B cell (primary cell): ENCODE measurements around the gene NLGN1. TPM values are rescaled to one million over a fixed set of nuclear protein-coding genes. Genes with fewer than 3 reads are reported as not detected.

Experiments used
- ATAC-seq: fragments of 200-7000 bp; cut with Tn5 transposase; one replicate; pipeline ENCODE4 v1.10.0; 2021; ENCODE audit warnings: low read depth, mild to moderate bottlenecking, moderate number of reproducible peaks, moderate library complexity
- CTCF ChIA-PET: fragments of 350-600 bp; sonication (Branson Sonifier 250); formaldehyde crosslinking; loops from one replicate; lab custom pipeline; 2021; ENCODE audit warnings: antibody characterized with exemption, inconsistent platforms; lab: Charles Lee
- POLR2A ChIA-PET: fragments of 350-600 bp; sonication (Branson Sonifier 250); formaldehyde crosslinking; loops from one replicate; lab custom pipeline; 2021; ENCODE audit warnings: antibody characterized with exemption; lab: Charles Lee
- DNase-seq: peaks from one replicate; pipeline ENCODE4 v3.0.0; 2013
- H2AFZ ChIP-seq: 2 replicates; pipeline ENCODE4 v1.6.1; 2012; ENCODE audit warnings: mild to moderate bottlenecking, low read depth, low read length; ENCODE audit not compliant: insufficient read depth, poor library complexity, severe bottlenecking
- H3K27ac ChIP-seq, 2 donors: 1 replicate in 1 of 2; 2 replicates in 1 of 2; pipeline ENCODE4 v1.5.1; 2012 to 2013; ENCODE audit warnings: low read length in 2 of 2, mild to moderate bottlenecking in 2 of 2, moderate library complexity in 1 of 2
- H3K27me3 ChIP-seq, 4 experiments: fragments of 200-600 bp in 1 of 4; sonication (generic) in 1 of 4; replicated peaks in 1 of 4; 1 replicate in 2 of 4; 2 replicates in 2 of 4; pipeline versions ENCODE4 v1.6.1 to v1.7.0; 2013 to 2016; ENCODE audit warnings: low read length in 3 of 4, mild to moderate bottlenecking in 2 of 4, mixed read lengths in 1 of 4, moderate library complexity in 1 of 4; ENCODE audit not compliant: insufficient read depth in 4 of 4, control insufficient read depth in 3 of 4; ENCODE audit errors: control extremely low read depth in 1 of 4
- H3K36me3 ChIP-seq, 2 experiments: replicated peaks in 1 of 2; 1 replicate in 1 of 2; 2 replicates in 1 of 2; pipeline versions ENCODE4 v1.6.1 to v1.7.1; 2013; ENCODE audit warnings: low read length in 1 of 2; ENCODE audit not compliant: insufficient read depth in 2 of 2, control insufficient read depth in 1 of 2; ENCODE audit errors: control extremely low read depth in 1 of 2, extremely low read depth in 1 of 2
- H3K4me1 ChIP-seq, 2 donors: fragments of 200-600 bp in 1 of 2; sonication (generic) in 1 of 2; 1 replicate in 1 of 2; 2 replicates in 1 of 2; pipeline versions ENCODE4 v1.5.1 to v1.6.1; 2013 to 2017; ENCODE audit warnings: low read length in 2 of 2; ENCODE audit not compliant: control insufficient read depth in 2 of 2, insufficient read depth in 2 of 2
- H3K4me2 ChIP-seq: replicated peaks from 2 replicates; pipeline ENCODE3; 2012; ENCODE audit warnings: mild to moderate bottlenecking, low read depth, low read length; ENCODE audit not compliant: poor library complexity, severe bottlenecking
- H3K4me3 ChIP-seq, 5 experiments: fragments of 200-600 bp in 1 of 5; sonication (generic) in 1 of 5; 1 replicate in 3 of 5; 2 replicates in 2 of 5; pipeline versions ENCODE4 v1.5.1 to v1.7.0; 2011 to 2016; ENCODE audit warnings: low read length in 4 of 5, mild to moderate bottlenecking in 4 of 5, low read depth in 2 of 5, control low read depth in 1 of 5, moderate library complexity in 1 of 5; ENCODE audit not compliant: insufficient read depth in 1 of 5; ENCODE audit errors: control extremely low read depth in 1 of 5, extremely low read depth in 1 of 5
- H3K79me2 ChIP-seq: fragments of 200-600 bp; sonication (generic); one replicate; pipeline ENCODE4 v1.6.0; 2016; ENCODE audit warnings: low read length; ENCODE audit not compliant: control insufficient read depth, insufficient read depth
- H3K9ac ChIP-seq: fragments of 200-600 bp; sonication (generic); 2 replicates; pipeline ENCODE4 v1.6.1; 2017; ENCODE audit warnings: mild to moderate bottlenecking, low read length, moderate library complexity
- H3K9me3 ChIP-seq, 3 donors: one replicate each; pipeline versions ENCODE4 v1.6.1 to v1.7.1; 2013; ENCODE audit warnings: low read length in 2 of 3; ENCODE audit not compliant: control insufficient read depth in 2 of 3, insufficient read depth in 1 of 3; ENCODE audit errors: control extremely low read depth in 1 of 3
- H4K20me1 ChIP-seq: 2 replicates; pipeline ENCODE4 v1.6.0; 2012; ENCODE audit warnings: mild to moderate bottlenecking, low read length; ENCODE audit not compliant: insufficient read depth, control insufficient read depth, poor library complexity, severe bottlenecking
- H3K27ac Mint-ChIP-seq: one replicate; pipeline ENCODE4 v1.8.0; 2021; ENCODE audit warnings: mixed read lengths
- H3K27me3 Mint-ChIP-seq: one replicate; pipeline ENCODE4 v1.8.0; 2021; ENCODE audit warnings: mixed read lengths
- H3K4me1 Mint-ChIP-seq: one replicate; pipeline ENCODE4 v1.8.0; 2021; ENCODE audit warnings: mixed read lengths
- H3K4me3 Mint-ChIP-seq: one replicate; pipeline ENCODE4 v1.8.0; 2021; ENCODE audit warnings: mixed read lengths
- H3K9me3 Mint-ChIP-seq: one replicate; pipeline ENCODE4 v1.8.0; 2022; ENCODE audit warnings: mixed read lengths; ENCODE audit not compliant: insufficient read depth
- CTCF ChIP-seq: fragments of 200-600 bp; IDR thresholded peaks from one replicate; pipeline ENCODE4 v1.8.0; 2022; ENCODE audit warnings: antibody characterized with exemption, mild to moderate bottlenecking
- EZH2 ChIP-seq: IDR thresholded peaks from 2 replicates; pipeline ENCODE4 v1.6.1; 2012; ENCODE audit warnings: borderline replicate concordance, low read depth, mild to moderate bottlenecking, moderate library complexity, low read length; ENCODE audit not compliant: insufficient read depth, poor library complexity, severe bottlenecking
- WGBS: methylation state at CpG from one replicate; pipeline ENCODE4 v1.1.5; 2013; ENCODE audit warnings: missing lambda C conversion rate; ENCODE audit not compliant: insufficient coverage; 5-methylcytosine and 5-hydroxymethylcytosine counted together
- intact Hi-C: fragments of 100-400 bp; cut with micrococcal nuclease; formaldehyde crosslinking; loops from one replicate; pipeline ENCODE4 v1.10.0; 2022
- polyA plus RNA-seq: library from polyadenylated mRNA; depleted of rRNA; stranded (reverse); fragments of >200 nt; gene quantifications from 2 replicates; pipeline ENCODE4 v1.2.3, GENCODE V29; 2012
- total RNA-seq, 2 donors: library from RNA; stranded (reverse); fragments of 120-200 nt in 1 of 2; gene quantifications; 1 replicate in 1 of 2; 2 replicates in 1 of 2; pipeline versions ENCODE4 v1.2.3 to v1.2.4, GENCODE V29; 2013 to 2022

The NLGN1 gene
- total and polyA plus RNA-seq, 2 donors (not counting 1 experiment from before 2014, with no cell fraction given): not detected

- Mint-ChIP-seq H3K4me3 (no peak overlapping the region), H3K27me3 (no peaks in the 10 kb centered on the region), H3K27ac (no peak overlapping the region), H3K9me3 (peaks cover 5% of the 10 kb centered on the region), H3K4me1 (no peaks in the 10 kb centered on the region)
- H3K9me3 ChIP-seq: no peaks in the 10 kb centered on the region
- no peaks in the 10 kb centered on the region for H3K4me1 ChIP-seq
- no peak for TF ChIP-seq CTCF
- TF ChIP-seq EZH2: no peak
- ATAC-seq (no peak), DNase-seq (no peak)
- no peak overlapping the region for H3K9ac ChIP-seq
- no peaks in the 10 kb centered on the region for H3K36me3 ChIP-seq
- ChIA-PET POLR2A (no interaction called here), CTCF (no interaction called here)
- no peak overlapping the region for H3K4me3 ChIP-seq
- H3K27me3 ChIP-seq: no peaks in the 10 kb centered on the region
- no peaks in the 10 kb centered on the region for H3K79me2 ChIP-seq
- 100% methylated on average over 3 of the region's 4 CpGs for WGBS
- H3K4me2 ChIP-seq: no peak overlapping the region
- H2AFZ ChIP-seq: no peak overlapping the region
- intact Hi-C loops: no loop called here
- no peaks in the 10 kb centered on the region for H4K20me1 ChIP-seq
- H3K27ac ChIP-seq: no peak overlapping the region
Observed at GRCh38 chr3:173618148-173618547, 220.6 kb downstream of the NLGN1 start.

GRCh38 chr3:173618703-173619102 lies 221.2 kb downstream of the NLGN1 start:
- no peak overlapping the region for H3K27ac Mint-ChIP-seq

More at GRCh38 chr3:173618703-173619102, 221.2 kb downstream of the NLGN1 start:
- Histone ChIP-seq H3K9ac (no peak overlapping the region), H3K4me3 (no peak overlapping the region), H2AFZ (no peak overlapping the region), H3K4me2 (no peak overlapping the region), H3K36me3 (no peaks in the 10 kb centered on the region), H4K20me1 (no peaks in the 10 kb centered on the region), H3K27ac (no peak overlapping the region), H3K4me1 (no peaks in the 10 kb centered on the region), H3K79me2 (no peaks in the 10 kb centered on the region), H3K9me3 (no peaks in the 10 kb centered on the region), H3K27me3 (no peaks in the 10 kb centered on the region)
- no peaks in the 10 kb centered on the region for H3K27me3 Mint-ChIP-seq
- no peak overlapping the region for H3K4me3 Mint-ChIP-seq
- ATAC-seq: no peak
- no CpG with 5 or more reads among the region's 4 CpGs for WGBS
- ChIA-PET POLR2A (no interaction called here), CTCF (no interaction called here)
- TF ChIP-seq CTCF: no peak
- TF ChIP-seq EZH2: no peak
- no peaks in the 10 kb centered on the region for H3K4me1 Mint-ChIP-seq
- peaks cover 5% of the 10 kb centered on the region for H3K9me3 Mint-ChIP-seq
- intact Hi-C loops: no loop called here
- no peak for DNase-seq
